GM12872 (cell line): Measurements from ENCODE around the gene SLC36A3.
A peak's percentile ranks its signal among the peaks of the same experiment; 100 is the strongest.

Experiments
- CTCF ChIP-seq: IDR thresholded peaks from 3 replicates; pipeline ENCODE4 v1.5.1; 2011; ENCODE audit warnings: low read depth, mild to moderate bottlenecking, low read length, moderate library complexity; ENCODE audit not compliant: insufficient read depth

The SLC36A3 gene

DNA sequence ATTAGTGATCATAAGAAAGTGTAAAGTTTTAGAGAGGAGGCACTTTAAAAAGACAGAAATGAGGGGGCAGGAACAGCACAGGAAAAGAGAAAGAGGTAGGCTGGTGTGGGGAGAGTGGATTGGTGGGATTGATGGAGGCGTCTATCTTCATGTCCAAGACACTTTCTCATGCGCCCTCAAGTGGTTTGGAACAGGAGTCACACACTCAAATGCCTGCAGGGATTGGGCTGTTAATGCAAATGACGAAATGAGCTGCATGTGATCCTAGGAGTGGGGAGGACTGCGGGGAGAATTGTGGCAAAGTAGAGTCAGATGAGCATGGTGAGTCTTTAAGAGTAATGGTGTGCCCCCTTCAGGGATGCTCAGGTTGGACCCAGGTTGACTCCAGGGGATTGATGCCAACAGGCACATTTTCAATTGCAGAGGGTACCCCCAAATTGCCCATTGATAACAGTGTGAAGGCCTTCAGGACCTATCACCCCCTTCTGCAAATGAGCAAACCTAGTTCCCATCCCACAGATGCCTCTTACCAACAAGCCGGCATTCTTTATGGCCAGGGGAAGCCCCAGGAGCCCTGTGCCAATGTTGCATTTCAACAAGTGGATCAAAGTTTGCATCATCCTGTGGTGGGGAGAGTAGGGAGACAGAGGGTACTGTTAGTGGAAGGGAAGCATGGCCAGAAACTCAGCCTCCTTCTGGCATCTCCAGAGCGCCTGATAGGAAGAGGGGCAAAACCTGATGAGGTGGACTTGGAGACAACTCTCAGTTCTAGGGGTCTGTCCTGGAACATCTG is 5.3 kb downstream of the SLC36A3 start:
- TF ChIP-seq CTCF, result no peak

GRCh38 chr5:151296974-151297373 is 6.6 kb downstream of the SLC36A3 start:
- no peak for TF ChIP-seq CTCF

GRCh38 chr5:151296478-151296830 is 7.1 kb downstream of the SLC36A3 start:
- TF ChIP-seq CTCF, result no peak

DNA sequence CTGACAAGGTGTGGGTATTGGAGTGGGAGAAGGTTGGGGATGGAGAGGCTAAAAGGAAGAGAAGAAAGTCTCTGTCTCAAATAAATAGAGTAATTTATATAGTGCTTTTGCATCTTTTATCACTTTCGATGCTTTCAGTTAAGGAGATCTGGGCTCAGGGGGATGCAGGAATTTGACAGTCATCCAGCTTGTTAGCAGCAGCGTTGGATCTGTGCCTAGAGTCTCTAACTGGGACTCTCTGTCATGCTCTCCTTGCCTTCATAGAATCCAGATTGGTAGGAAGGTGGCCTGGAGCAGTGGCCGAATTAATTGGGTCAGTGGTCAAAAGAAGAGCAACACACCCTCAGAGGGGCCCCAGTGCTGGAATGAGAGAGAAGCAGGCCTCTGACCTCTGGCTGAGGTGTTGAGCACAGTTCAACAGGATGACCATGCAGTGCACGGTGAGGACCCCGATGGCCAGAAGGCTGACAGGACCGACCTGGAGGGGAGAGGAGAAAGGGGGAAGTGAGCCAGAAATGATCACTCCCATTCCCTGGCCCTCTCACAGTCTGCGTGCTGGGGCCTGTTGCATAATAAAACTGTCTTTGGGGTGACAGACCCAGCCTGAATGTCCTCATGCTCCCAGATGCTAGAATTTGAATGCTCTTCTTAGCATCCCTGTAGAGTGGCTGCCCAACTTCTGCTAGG is 7.6 kb downstream of the SLC36A3 start:
- TF ChIP-seq CTCF, result no peak

DNA sequence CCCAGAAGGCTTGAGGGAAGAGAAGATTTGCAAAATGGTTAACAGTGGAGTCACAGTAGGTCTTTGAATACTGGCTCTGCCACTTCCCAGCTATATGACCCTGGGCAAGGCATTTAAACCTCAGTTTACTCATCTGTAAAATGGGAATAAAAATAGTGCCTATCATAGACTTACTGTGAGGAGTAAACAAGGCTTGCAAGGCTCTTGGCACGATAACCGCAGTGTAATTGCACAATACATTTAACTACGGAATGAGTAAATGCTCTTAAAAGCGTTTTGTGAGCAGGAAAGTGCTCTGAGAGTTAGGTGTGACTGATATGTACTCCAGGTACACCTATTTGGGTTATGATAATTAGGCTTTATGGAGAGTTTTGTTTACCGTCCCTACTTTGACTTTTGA is 8.4 kb downstream of the SLC36A3 start:
- no peak for TF ChIP-seq CTCF

- TF ChIP-seq CTCF, result no peak
Observed at GRCh38 chr5:151293624-151294023, 9.9 kb downstream of the SLC36A3 start.

GRCh38 chr5:151288180-151288579 is 15.4 kb downstream of the SLC36A3 start:
- peak; percentile 35; the same call in 2 of the 3 replicates for TF ChIP-seq CTCF
